AG04449 (cell line): ENCODE results near the gene MEOX1.
A peak's percentile ranks its signal among the peaks of the same experiment; 100 is the strongest.

Source experiments
- CTCF ChIA-PET: fragments of 350-600 bp; formaldehyde crosslinking; extraction: SDS; loops from one replicate; lab custom pipeline; 2021; ENCODE audit warnings: antibody characterized with exemption; lab: Yijun Ruan, JAX
- POLR2A ChIA-PET: fragments of 400-600, 350-600 bp; formaldehyde crosslinking; extraction: SDS; loops from one replicate; lab custom pipeline; 2020; ENCODE audit warnings: antibody characterized with exemption, inconsistent platforms; lab: Yijun Ruan, JAX
- DNase-seq: peaks from one replicate; pipeline ENCODE4 v3.0.0-alpha.2; 2010; ENCODE audit warnings: low read depth, low spot score
- H3K4me3 ChIP-seq: 2 replicates; pipeline ENCODE4 v1.5.1; 2011; ENCODE audit warnings: low read depth, mild to moderate bottlenecking, control low read depth, low read length
- CTCF ChIP-seq: IDR thresholded peaks from one replicate; pipeline ENCODE4 v1.5.1; 2011; ENCODE audit warnings: mild to moderate bottlenecking, moderate library complexity, low read length, control low read depth, inconsistent platforms; ENCODE audit not compliant: insufficient read depth; ENCODE audit errors: missing control alignments

The MEOX1 gene

DNA sequence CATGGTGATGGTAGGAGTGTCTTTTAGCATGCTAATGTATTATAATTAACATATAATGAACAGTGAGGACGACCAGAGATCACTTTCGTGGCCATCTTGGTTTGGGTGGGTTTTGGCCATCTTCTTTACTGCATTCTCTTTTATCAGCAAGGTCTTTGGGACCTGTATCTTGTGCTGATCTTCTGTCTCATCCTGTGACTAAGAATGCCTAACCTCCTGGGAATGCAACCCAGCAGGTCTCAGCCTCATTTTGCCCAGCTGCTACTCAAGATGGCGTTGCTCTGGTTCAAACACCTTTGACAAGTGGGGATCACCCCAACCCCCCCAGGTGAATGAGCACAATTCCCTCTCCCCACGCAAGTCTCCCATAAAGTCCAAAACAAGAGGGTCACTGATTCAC is 66.3 kb downstream of the MEOX1 start:
- no peak for TF ChIP-seq CTCF
- H3K4me3 ChIP-seq = no peak overlapping the region
- ChIA-PET CTCF (interaction anchor here (0.9 kb wide), 1 partner anchor 78 kb away, joined by 4 read pairs; no protein-coding TSS in a partner anchor), POLR2A (no interaction called here)
- DNase-seq = no peak

DNA sequence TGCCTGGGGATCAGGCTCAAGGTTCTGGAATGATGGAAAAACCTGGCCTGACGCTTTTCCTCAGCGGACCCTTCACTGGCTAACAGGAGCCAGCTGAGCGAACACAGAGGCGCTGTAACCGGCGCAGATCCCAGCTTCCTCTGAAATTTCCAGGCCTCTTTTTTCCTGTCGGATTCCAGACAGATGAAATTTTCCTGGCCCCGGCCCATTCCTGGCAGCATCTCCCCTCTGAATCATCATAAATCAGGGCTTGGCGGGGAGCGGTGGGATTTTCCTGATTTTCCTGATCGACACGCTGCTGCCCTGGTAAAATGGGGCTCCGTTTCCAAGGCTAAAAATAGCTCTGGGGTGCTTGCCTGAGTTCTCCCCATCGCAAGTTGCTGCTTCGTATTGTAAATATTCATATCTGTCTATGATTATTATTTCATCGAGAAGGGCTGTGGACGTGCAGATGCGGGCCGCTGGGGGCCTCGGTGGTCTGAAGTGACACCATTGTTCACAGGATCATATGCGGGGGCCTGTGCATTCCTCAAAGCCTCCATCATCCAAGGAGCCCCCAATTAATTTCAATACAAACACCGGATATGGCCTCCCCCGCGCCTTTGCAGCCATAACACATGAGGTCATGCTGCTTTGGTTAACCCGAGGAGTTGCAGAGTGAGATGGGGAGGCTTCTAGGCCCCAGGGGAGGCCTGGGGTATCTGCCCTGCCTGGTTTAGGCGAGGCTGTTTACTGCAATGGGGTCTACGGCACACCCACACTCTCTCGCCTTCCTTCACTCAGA is 69.8 kb downstream of the MEOX1 start:
- no peak for TF ChIP-seq CTCF
- DNase-seq = no peak
- CTCF ChIA-PET = interaction anchor here (0.9 to 3.1 kb wide), 9 partner anchors 11 to 100 kb away, joined by 3 to 25 read pairs (median 4); no protein-coding TSS in a partner anchor
- H3K4me3 ChIP-seq = peak overlapping the region; percentile 10; the same call in 1 of the 2 replicates
- POLR2A ChIA-PET = interaction anchor here (0.6 to 2.0 kb wide), 2 partner anchors 13 to 79 kb away, joined by 3 to 17 read pairs; no protein-coding TSS in a partner anchor

DNA sequence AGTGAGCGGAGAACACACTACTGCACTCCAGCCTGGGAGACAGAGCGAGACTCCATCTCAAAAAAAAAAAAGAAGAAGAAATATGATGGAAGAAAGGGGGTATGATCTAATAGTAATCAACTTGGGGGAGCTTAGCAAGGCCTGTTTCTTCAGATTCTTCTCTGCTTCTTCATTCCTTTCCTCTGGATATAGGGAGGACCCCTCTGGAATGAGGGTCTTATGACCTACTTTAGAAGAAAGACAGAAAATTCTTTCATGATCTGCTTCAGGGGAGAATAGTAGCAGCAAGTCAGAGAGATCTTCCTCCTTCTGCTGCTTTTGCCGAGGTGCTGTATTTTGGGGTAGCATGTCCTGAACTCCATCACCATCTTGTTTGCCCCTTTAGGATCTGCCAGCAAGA is 70.7 kb downstream of the MEOX1 start:
- H3K4me3 ChIP-seq = no peak overlapping the region
- DNase-seq = no peak
- TF ChIP-seq CTCF = no peak
- ChIA-PET CTCF (interaction anchor here (0.9 to 3.1 kb wide), 10 partner anchors 10 to 105 kb away, joined by 3 to 25 read pairs (median 4); no protein-coding TSS in a partner anchor), POLR2A (interaction anchor here (1.4 to 2.0 kb wide), 2 partner anchors 12 to 203 kb away, joined by 4 to 17 read pairs; no protein-coding TSS in a partner anchor)
